Mesenteric fat pad (tissue), 1 donor: ENCODE data around the gene NPTXR. TPM values are rescaled to one million over a fixed set of nuclear protein-coding genes. Genes with fewer than 3 reads are reported as not detected.

Source experiments
- DNase-seq: peaks from one replicate; pipeline ENCODE4 v3.0.0-alpha.2; 2020; ENCODE audit warnings: low spot score
- long read RNA-seq: library from polyadenylated mRNA; unstranded; transcript quantifications from one replicate; pipeline ENCODE4 v2.0.0, GENCODE V29; 2020
- total RNA-seq: library from RNA; stranded (reverse); fragmentation: NEBNext Ultra II Directional; extraction: Animal tissue kit (Norgen Biotek cat#: 25700); gene quantifications from one replicate; pipeline ENCODE4 v1.2.1, GENCODE V29; 2021
- donor health status: DM: yes; HTN: yes; CAD: no.

The NPTXR gene
- 5.5 TPM for total RNA-seq
- long read RNA-seq, partial matches to known transcripts, result 0 of 1 reads
- long read RNA-seq, other reads (novel, unspliced or antisense), result 1 of 1 reads

DNA sequence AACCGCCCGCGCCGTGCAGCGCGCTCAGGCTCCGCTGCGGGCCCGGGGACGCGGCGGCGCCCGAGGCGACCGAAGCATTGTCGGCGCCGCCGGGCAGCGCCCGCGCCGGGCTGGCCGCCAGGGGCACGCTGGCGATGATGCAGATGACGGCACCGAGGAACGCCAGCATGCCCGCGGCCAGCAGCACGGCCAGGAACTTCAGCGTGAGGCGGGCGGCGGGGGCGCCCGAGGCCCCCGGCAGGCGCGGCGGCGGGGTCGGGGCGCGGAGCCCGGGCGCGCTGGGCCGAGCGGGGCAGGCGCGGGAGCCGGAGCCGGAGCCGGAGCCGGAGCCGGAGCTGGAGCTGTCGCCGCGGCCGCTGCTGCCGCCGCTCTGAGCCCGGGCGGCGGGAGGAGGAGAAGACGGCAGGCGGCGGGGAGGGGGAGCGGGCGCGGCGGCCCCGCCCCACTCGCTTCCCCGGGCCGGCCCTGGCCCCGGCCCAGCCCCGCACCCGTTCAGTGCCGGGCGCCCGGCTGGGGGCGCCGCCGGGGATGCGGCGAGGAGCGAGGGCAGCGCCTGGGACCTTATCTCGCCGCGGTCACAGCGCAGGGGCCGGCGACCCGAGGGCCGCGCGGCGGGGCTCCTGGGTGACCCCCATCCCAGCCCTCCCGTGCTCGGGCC lies at the start of gene NPTXR:
Gene NPTXR, minus strand, starts transcription at position 372 of the 658 bp plus-strand sequence.
- no peak for DNase-seq

DNA sequence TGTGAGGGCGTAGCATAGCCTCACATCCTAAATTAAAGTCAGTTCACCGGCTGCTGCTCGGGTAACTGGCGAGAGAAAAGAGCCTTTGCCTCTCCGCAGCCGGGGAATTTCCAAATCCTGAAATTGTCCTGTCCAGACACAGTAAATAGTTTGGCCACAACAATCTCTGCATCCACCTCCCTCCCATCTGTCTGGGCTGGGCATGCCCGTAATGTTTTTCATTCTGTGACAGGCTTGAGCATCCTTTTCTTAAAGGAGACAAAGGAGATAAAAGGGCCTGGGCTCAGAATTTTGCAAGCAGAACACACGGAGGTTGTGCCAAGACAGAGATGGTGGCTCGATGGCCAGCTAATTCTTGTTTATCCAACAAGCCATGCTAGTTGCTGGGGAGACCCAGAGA lies 47.4 kb upstream of the NPTXR start:
- DNase-seq, result no peak

GRCh38 chr22:38890377-38890776 lies 46.5 kb upstream of the NPTXR start:
- no peak for DNase-seq

GRCh38 chr22:38886333-38886732 lies 42.5 kb upstream of the NPTXR start:
- no peak for DNase-seq

DNA sequence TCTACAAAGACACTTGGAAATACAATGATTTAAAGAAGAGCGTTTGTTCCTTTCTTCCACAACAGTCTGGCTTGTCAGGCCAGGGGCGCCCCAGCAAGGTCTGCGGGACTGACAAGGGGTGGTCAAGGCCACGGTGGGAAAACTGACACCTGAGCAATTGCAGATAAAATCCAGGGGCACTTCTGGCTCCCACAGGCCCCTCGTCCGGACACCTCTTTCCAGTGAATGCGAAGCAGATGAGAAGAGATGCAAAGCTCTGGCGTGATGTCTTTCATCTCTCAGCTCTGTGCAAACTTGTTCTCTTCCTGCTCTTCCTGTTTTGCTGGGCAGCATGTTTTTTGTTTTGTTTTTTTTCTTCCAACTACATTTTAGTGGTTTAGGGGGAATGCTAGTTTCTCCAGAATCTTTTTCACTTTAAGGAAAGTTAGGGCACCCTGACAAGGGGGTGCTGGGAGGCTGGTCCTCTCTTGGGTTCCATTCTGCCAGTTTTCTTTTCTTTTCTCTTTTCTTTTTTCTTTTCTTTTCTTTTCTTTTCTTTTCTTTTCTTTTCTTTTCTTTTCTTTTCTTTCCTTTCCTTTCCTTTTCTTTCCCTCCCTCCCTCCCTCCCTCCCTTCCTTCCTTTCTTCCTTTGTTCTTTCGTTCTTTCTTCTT lies 39.3 kb upstream of the NPTXR start:
- no peak for DNase-seq

DNA sequence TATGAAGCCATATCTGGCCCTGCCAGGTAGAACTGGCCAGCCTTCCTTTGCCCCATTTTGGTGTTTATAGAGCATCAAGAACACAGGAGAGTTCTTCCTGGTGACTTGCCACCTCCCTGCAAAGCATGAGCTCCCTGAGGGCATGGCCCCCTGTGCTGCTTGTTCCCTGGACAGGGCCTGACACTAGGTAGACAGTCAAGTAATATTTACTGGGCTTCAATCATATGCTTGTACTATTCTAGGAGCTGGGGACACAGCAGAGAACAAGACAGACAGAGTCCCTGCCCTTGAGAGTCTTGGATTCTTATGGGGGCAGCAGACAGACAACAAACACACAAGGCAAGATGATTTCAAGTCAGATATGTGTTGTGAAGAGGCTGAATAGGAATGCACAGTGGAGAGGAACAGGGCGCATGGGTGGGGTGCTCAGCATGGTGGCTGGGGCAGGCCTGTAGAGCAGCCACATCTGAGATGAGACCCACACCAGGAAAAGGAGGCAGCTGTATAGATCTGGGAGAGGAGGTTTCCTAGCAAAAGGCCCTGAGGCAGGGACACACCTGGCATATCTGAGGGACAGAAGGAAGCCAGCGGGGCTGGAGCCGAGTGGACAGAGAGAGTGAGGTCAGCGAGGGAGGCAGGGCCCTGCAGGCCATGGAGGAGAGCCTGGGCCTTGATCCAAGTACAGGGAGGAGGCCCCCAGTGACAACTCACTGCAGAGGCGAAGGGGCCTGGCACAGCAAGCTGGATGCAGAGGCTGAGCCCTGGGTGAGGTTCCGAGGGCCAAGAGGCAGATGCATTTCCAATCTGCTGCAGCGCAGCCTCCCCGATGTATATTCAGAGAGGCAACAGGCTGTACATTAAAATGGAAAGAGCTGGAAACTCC lies 38.4 kb upstream of the NPTXR start:
- no peak for DNase-seq

GRCh38 chr22:38881464-38881871 lies 37.6 kb upstream of the NPTXR start:
- DNase-seq, result no peak

DNA sequence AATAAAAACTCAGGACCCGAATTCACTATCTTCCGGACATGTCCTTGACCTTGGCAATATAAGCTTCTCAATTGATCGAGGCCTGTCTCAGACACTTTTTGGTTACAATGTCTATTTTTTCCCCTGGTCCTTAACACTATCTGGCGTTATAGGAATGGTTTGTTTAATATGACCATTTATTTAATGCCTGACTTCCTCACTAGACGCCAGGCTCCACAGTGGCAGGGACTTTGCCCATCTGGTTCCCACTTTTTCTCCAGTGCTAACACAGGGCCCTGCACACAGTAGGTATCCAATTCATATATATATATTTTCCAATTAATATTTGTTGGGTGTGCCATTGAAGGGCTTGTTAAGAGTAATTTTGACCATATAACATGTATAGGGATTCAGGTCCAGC lies 36.1 kb upstream of the NPTXR start:
- no peak for DNase-seq

DNA sequence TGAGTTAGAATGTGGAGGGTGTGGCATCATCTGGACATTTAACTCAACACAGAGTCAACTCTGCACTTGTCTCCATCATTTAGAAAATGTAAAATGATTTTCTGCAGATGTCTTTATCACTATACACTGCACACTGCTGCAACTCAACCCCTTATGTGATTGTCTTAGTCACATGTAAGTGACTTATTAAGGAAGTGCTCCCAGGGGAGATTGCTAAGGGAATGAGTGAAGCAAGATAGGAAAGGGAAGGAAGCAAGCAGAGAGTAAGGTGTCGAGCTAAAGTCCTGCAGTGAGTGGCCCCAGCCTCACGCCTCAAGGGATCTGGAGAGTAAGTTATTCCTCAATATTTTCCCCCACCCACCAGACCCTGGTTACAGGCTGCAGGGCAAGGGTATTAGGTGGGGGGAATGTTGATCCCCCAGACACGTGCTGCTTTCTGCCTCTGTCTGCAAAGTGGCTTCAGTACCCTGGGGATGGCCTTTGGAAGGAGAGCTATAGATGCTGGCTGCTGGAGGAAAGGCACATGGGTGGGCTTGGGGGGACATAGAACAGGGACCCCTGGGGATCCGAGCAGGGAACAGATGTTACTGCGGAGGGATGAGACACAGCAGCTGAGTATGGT lies 35.4 kb upstream of the NPTXR start:
- DNase-seq, result no peak

DNA sequence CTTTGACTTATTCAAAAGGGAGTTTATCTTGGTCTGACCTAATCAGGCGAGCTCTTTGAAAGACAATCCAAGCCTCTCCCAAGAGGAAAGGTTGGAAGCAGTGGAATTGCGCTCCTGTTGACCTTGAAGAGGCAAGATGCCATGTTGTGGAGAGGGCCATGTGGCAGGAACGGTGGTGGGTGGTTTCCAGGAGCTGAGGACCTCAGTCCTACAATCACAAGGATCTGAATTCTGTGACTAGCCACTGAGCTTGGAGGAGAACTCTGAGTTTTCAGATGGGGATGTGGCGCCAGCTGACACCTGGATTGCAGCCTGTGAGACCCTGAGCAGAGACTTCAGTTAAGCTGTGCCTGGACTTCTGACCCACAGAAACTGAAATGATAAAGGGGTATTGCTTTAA lies 34.2 kb upstream of the NPTXR start:
- DNase-seq, result no peak

GRCh38 chr22:38874529-38875222 lies 30.8 kb upstream of the NPTXR start:
- no peak for DNase-seq

DNA sequence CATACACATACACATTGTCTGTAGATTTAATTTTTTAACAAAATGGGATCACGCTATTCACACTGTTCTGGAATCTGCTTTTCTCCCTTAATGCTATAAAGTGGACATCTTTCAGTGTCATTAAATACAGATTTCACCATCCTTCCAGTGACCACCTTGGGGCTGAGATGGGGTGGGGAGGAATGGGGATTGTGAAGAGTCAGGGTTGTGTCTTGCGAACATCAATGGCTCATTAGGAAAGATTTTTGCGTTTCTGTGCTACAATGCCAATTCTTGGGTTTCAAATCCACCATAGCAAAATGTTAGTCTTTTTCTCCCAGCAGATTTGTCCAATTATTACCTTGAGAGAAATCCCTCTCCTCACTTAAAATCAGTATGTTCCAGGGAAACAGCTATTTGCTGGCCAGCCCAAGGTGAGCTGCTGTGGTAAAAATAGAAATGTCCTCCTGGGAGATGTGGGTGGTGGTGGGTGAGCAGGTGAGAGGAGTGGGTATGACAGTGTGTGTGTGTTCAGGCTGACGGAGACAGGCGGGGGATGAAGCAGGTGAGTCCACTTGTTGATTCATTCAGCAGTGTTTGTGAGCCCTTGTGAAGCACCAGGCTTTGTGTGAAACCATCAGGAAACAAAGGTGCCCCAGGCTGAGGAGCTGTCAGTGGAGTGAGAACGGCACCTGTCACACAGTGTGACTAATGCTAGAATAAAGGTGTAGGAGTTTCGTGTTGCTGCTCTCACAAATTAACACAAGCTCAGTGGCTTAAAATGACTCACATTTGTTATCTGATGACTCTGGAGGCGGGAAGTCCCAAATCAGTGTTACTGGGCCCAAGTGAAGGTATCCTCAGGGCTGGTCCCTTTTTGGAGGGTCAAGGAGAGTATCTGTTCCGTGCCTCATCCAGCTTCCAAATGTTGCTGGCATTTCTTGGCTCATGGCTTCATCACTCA lies 29.9 kb upstream of the NPTXR start:
- DNase-seq, result peak; percentile 26

- peak; percentile 90 for DNase-seq
These were observed 29.0 kb upstream of the NPTXR start for GRCh38 chr22:38872831-38873248.

GRCh38 chr22:38872172-38872830 lies 28.5 kb upstream of the NPTXR start, which contains the start of gene CBX6:
Gene CBX6 (minus strand): TSS chr22:38872216. CDS start chr22:38872190, 26 bp downstream.
- peak; percentile 99 for DNase-seq

GRCh38 chr22:38871360-38872171 lies 27.7 kb upstream of the NPTXR start:
- peak; percentile 90 for DNase-seq

DNA sequence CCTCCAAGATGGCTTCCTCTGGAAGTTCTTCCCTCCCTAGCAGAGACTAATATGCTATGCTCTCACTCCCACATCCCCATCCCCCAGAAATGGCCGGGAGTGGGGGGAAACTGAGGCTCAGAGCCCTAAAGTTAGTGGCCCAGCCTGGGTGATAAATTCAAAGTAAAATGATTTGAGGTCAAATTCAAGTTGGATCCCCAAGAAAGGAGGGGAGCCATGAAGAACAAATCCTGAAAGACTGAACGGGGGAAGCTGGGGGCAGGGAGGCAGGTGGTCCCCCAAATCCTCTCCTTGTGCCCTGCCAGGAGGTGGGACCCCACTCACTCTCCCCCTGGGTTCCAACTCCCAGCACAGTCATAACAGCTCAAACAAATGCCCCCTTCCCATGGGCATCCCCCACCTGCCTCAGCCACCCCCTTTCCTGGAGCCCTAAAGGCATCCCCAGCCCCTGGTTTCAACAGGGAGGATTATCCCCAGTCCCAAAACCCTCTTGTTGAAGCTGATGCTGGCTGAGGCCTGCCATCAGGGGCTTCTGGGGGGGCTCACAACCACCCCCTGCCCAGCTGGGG lies 27.0 kb upstream of the NPTXR start:
- no peak for DNase-seq

- peak; percentile 91 for DNase-seq
These were observed 26.5 kb upstream of the NPTXR start for GRCh38 chr22:38870312-38870741.

DNA sequence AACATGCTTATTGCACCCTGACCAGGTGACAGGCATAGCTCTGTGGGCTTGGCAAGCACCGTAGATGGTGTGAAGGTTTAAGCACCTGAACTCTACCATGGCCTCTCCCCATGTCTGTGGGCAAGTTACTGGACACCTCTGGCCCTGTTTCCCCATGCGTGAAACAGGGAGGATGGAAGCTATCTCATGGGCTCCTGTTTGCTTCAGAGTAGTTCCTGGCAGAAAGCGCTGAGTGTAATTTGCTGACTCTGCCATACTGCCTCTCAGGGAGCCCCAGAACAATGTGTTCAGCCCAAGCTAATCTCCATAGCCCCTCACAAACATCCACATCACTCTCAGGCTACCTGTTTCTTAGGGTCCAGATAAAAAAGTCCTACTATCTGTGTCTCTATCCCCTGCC lies 25.8 kb upstream of the NPTXR start:
- DNase-seq, result peak; percentile 41
